ENCODE measurements around the gene ACSF3.
A peak's percentile ranks its signal among the peaks of the same experiment; 100 is the strongest.
"Not testable (repeated sequence)": the region's sequence is repeated elsewhere in the genome, so short reads cannot be mapped to it uniquely, and the experiment has no call there.

The ACSF3 gene

GRCh38 chr16:89073346-89074071, 20.1 kb upstream of the ACSF3 start:
- no peak for DNase-seq

GRCh38 chr16:89074072-89074674, 19.5 kb upstream of the ACSF3 start:
- not testable (repeated sequence) for DNase-seq

- DNase-seq = no peak
Measured at GRCh38 chr16:89074803-89075688, 18.6 kb upstream of the ACSF3 start.

GRCh38 chr16:89076159-89076558, 17.5 kb upstream of the ACSF3 start:
- DNase-seq = no peak

GRCh38 chr16:89077076-89077475, 16.6 kb upstream of the ACSF3 start:
- no peak for DNase-seq

- no peak for DNase-seq
Measured at GRCh38 chr16:89078172-89078571, 15.5 kb upstream of the ACSF3 start.

- DNase-seq = no peak
Measured at GRCh38 chr16:89079434-89079980, 14.1 kb upstream of the ACSF3 start.

- DNase-seq = no peak
Measured at GRCh38 chr16:89080196-89080853, 13.3 kb upstream of the ACSF3 start.

GRCh38 chr16:89081556-89081955, 12.1 kb upstream of the ACSF3 start:
- no peak for DNase-seq

- DNase-seq = no peak
Measured at GRCh38 chr16:89084411-89084810, 9.2 kb upstream of the ACSF3 start.

GRCh38 chr16:89084814-89085612, 8.6 kb upstream of the ACSF3 start:
- DNase-seq = no peak

- DNase-seq = no peak
Measured at GRCh38 chr16:89085755-89086154, 7.9 kb upstream of the ACSF3 start.

- DNase-seq = no peak
Measured at GRCh38 chr16:89087922-89088497, 5.6 kb upstream of the ACSF3 start.

- DNase-seq = no peak
Measured at GRCh38 chr16:89089120-89089519, 4.5 kb upstream of the ACSF3 start.

GRCh38 chr16:89090182-89090630, 3.4 kb upstream of the ACSF3 start:
- no peak for DNase-seq

GRCh38 chr16:89090669-89091426, 2.8 kb upstream of the ACSF3 start:
- DNase-seq = no peak

GRCh38 chr16:89092013-89092412, 1.6 kb upstream of the ACSF3 start:
- no peak for DNase-seq

GRCh38 chr16:89093252-89093601, 425 bp upstream of the ACSF3 start:
- DNase-seq = not testable (repeated sequence)

- DNase-seq = peak in 1 of 51 donors; percentile 28
Measured at GRCh38 chr16:89094252-89094879, 714 bp downstream of the ACSF3 start.

Measured in hypothalamus (tissue), 51 donors.